NCI-H748 (cell line): ENCODE data around the gene BHLHE41.

Experiments used
- DNase-seq: peaks from one replicate; lab custom pipeline; 2025; ENCODE audit not compliant: unreplicated experiment; lab: John Stamatoyannopoulos, UW

Gene BHLHE41

GRCh38 chr12:26116829-26117715 is 7.8 kb downstream of the BHLHE41 start:
- peak; percentile 9 for DNase-seq

GRCh38 chr12:26114720-26115401 is 10.0 kb downstream of the BHLHE41 start:
- no peak for DNase-seq

- DNase-seq, result peak; percentile 76
Measured at GRCh38 chr12:26113853-26114719, 10.8 kb downstream of the BHLHE41 start.

GRCh38 chr12:26113181-26113654 is 11.6 kb downstream of the BHLHE41 start:
- peak; percentile 93 for DNase-seq

GRCh38 chr12:26112703-26113147 is 12.1 kb downstream of the BHLHE41 start:
- peak; percentile 80 for DNase-seq

GRCh38 chr12:26112232-26112631 is 12.6 kb downstream of the BHLHE41 start:
- DNase-seq, result no peak

- DNase-seq, result peak; percentile 37
Measured at GRCh38 chr12:26109343-26109881, 15.4 kb downstream of the BHLHE41 start.

GRCh38 chr12:26108915-26109314 is 15.9 kb downstream of the BHLHE41 start:
- DNase-seq, result no peak

GRCh38 chr12:26106347-26106746 is 18.5 kb downstream of the BHLHE41 start:
- DNase-seq, result no peak

- DNase-seq, result no peak
Measured at GRCh38 chr12:26102953-26103352, 21.9 kb downstream of the BHLHE41 start.

- no peak for DNase-seq
Measured at GRCh38 chr12:26101763-26102162, 23.1 kb downstream of the BHLHE41 start.

- peak; percentile 92 for DNase-seq
Measured at GRCh38 chr12:26101350-26101734, 23.5 kb downstream of the BHLHE41 start.

- DNase-seq, result no peak
Measured at GRCh38 chr12:26100666-26101349, 24.0 kb downstream of the BHLHE41 start.

GRCh38 chr12:26097046-26097878 is 27.6 kb downstream of the BHLHE41 start:
- peak; percentile 56 for DNase-seq

- DNase-seq, result no peak
Measured at GRCh38 chr12:26096036-26096435, 28.8 kb downstream of the BHLHE41 start.

GRCh38 chr12:26095186-26095585 is 29.7 kb downstream of the BHLHE41 start:
- DNase-seq, result no peak

GRCh38 chr12:26092346-26093105 is 32.3 kb downstream of the BHLHE41 start:
- DNase-seq, result no peak

- DNase-seq, result no peak
Measured at GRCh38 chr12:26091822-26092221, 33.0 kb downstream of the BHLHE41 start.
